ENCODE measurements around the gene BCO2.

Gene BCO2

DNA sequence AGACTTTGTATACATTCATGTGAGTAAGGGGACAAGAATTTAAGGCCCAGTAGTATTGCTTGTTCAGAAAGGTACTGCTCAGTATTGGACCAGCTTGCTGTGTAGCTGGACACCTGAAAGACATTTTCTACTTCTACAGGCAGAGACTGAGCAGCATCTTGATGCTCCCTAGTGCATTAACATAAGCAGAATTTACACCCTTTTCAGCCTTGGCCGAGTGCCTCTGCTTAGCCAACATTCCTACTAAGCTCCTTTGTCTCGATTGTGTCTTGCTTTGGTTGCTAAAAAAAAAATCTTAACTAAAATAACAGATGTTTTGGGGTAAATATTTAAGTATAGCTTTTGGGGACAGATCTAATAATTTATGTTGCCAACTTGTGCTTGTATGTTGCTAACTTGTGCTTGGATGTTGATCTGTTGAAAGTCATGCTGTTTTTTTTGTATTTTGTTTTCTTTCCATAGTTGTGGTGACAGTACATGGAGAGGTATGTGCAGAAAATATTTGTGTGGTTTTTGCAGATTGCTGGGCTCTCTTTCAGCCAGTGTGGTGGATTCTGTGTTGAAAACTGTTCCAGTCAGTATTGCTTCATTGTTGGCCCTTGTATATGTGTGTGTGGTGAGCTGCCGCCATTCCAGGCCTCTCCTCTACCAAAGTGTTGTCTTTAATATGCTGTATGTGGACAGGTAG, 54.6 kb downstream of the BCO2 start:
- Histone ChIP-seq H3K27ac (ENCODE audit: low read length) (no peak overlapping the region), H3K36me3 (ENCODE audit: control insufficient read depth in 1 of 2, insufficient read depth in 2 of 2, low read length in 2 of 2) (peaks cover 25 to 30% of the 10 kb centered on the region in 2 donors), H3K4me3 (ENCODE audit: low read depth in 1 of 2, low read length in 2 of 2) (no peak overlapping the region), H3K9me3 (ENCODE audit: control insufficient read depth in 1 of 2, low read length in 2 of 2) (no peaks in the 10 kb centered on the region), H3K27me3 (ENCODE audit: low read depth, low read length) (no peaks in the 10 kb centered on the region), H3K4me1 (ENCODE audit: control insufficient read depth in 1 of 2, insufficient read depth in 2 of 2, low read length in 2 of 2) (peaks cover 3 to 9% of the 10 kb centered on the region in 2 donors)

- H3K9me3 ChIP-seq (ENCODE audit: control insufficient read depth in 1 of 2, low read length in 2 of 2) = no peaks in the 10 kb centered on the region
- H3K27me3 ChIP-seq (ENCODE audit: low read depth, low read length) = no peaks in the 10 kb centered on the region
- no peak overlapping the region for H3K4me3 ChIP-seq (ENCODE audit: low read depth in 1 of 2, low read length in 2 of 2)
- H3K4me1 ChIP-seq (ENCODE audit: control insufficient read depth in 1 of 2, insufficient read depth in 2 of 2, low read length in 2 of 2) = peaks cover 3 to 9% of the 10 kb centered on the region in 2 donors
- H3K27ac ChIP-seq (ENCODE audit: low read length) = no peak overlapping the region
- H3K36me3 ChIP-seq (ENCODE audit: control insufficient read depth in 1 of 2, insufficient read depth in 2 of 2, low read length in 2 of 2) = peaks cover 35 to 46% of the 10 kb centered on the region in 2 donors
Measured at GRCh38 chr11:112231952-112232351, 56.6 kb downstream of the BCO2 start.

- H3K4me1 ChIP-seq (ENCODE audit: control insufficient read depth in 1 of 2, insufficient read depth in 2 of 2, low read length in 2 of 2) = no peaks in the 10 kb centered on the region
- H3K4me3 ChIP-seq (ENCODE audit: low read depth in 1 of 2, low read length in 2 of 2) = no peak overlapping the region
- H3K27me3 ChIP-seq (ENCODE audit: low read depth, low read length) = no peaks in the 10 kb centered on the region
- H3K27ac ChIP-seq (ENCODE audit: low read length) = no peak overlapping the region
- H3K9me3 ChIP-seq (ENCODE audit: control insufficient read depth in 1 of 2, low read length in 2 of 2) = no peaks in the 10 kb centered on the region
- peaks cover 32 to 43% of the 10 kb centered on the region in 2 donors for H3K36me3 ChIP-seq (ENCODE audit: control insufficient read depth in 1 of 2, insufficient read depth in 2 of 2, low read length in 2 of 2)
Measured at GRCh38 chr11:112235750-112236390, 60.6 kb downstream of the BCO2 start.

DNA sequence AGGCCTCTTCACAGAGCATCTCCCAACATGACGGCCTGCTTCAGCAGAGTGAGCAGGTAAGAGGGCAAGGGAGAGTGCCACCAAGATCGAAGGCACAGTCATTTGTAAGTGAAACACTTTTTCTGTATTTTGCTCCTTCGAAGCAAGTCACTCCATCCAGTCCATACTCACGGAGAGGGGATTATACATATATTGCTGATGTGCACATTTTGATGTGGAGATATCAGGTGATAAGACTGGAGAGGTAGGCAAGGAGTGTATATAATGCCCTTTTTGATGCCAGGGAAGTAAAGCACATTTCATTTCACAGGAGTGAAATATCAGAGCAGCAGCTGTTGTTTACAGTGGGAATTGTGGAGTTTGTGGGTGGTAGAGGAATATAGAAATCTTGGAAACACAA, 62.1 kb downstream of the BCO2 start:
- H3K9me3 ChIP-seq (ENCODE audit: control insufficient read depth in 1 of 2, low read length in 2 of 2) = no peaks in the 10 kb centered on the region
- no peak overlapping the region for H3K4me3 ChIP-seq (ENCODE audit: low read depth in 1 of 2, low read length in 2 of 2)
- H3K27ac ChIP-seq (ENCODE audit: low read length) = no peak overlapping the region
- H3K4me1 ChIP-seq (ENCODE audit: control insufficient read depth in 1 of 2, insufficient read depth in 2 of 2, low read length in 2 of 2) = no peaks in the 10 kb centered on the region
- H3K36me3 ChIP-seq (ENCODE audit: control insufficient read depth in 1 of 2, insufficient read depth in 2 of 2, low read length in 2 of 2) = peaks cover 28 to 37% of the 10 kb centered on the region in 2 donors
- H3K27me3 ChIP-seq (ENCODE audit: low read depth, low read length) = no peaks in the 10 kb centered on the region

DNA sequence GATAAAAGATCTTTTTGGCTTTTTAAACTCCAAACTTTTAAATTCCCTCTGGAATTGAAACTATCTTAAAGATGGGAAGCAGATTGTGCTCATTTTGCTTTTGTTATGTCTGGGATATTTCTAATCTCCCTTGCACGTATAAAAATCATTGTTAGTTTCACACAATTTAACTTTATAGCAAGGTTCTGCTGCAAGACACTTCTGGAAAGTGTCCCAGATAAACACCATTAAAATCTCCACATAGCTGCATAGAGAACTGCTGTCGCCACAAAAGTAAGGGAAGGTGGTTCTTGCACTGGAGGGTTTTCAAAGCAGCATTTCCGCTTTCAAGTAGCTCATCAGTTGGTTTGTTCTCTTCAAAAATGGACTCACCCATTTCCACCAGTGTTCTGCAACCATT, 62.7 kb downstream of the BCO2 start:
- H3K4me3 ChIP-seq (ENCODE audit: low read depth in 1 of 2, low read length in 2 of 2) = no peak overlapping the region
- no peaks in the 10 kb centered on the region for H3K9me3 ChIP-seq (ENCODE audit: control insufficient read depth in 1 of 2, low read length in 2 of 2)
- H3K27ac ChIP-seq (ENCODE audit: low read length) = no peak overlapping the region
- H3K36me3 ChIP-seq (ENCODE audit: control insufficient read depth in 1 of 2, insufficient read depth in 2 of 2, low read length in 2 of 2) = peaks cover 28 to 33% of the 10 kb centered on the region in 2 donors
- no peaks in the 10 kb centered on the region for H3K27me3 ChIP-seq (ENCODE audit: low read depth, low read length)
- no peaks in the 10 kb centered on the region for H3K4me1 ChIP-seq (ENCODE audit: control insufficient read depth in 1 of 2, insufficient read depth in 2 of 2, low read length in 2 of 2)

DNA sequence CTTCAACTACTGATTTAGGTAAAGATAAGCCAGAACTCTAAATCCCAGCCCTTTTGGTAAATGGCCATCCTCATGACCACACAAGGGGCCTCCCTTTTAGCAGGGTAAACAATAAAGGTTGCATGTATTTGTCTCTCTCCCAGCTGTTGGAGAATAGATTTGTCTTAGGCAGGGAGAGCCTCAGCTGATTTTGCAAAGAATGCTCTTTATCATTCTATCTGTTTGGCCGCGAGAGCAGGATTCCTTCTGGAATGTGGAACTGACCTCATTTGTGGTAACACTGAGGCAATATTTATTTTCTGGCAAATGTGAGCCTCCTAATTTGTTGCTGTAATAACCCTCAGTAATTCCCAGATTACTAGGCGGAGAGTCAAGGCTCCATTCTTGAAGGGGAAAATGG, 66.2 kb downstream of the BCO2 start:
- Histone ChIP-seq H3K9me3 (ENCODE audit: control insufficient read depth in 1 of 2, low read length in 2 of 2) (no peaks in the 10 kb centered on the region), H3K27me3 (ENCODE audit: low read depth, low read length) (no peaks in the 10 kb centered on the region), H3K36me3 (ENCODE audit: control insufficient read depth in 1 of 2, insufficient read depth in 2 of 2, low read length in 2 of 2) (peaks cover 15 to 16% of the 10 kb centered on the region in 2 donors), H3K4me1 (ENCODE audit: control insufficient read depth in 1 of 2, insufficient read depth in 2 of 2, low read length in 2 of 2) (no peaks in the 10 kb centered on the region), H3K27ac (ENCODE audit: low read length) (no peak overlapping the region), H3K4me3 (ENCODE audit: low read depth in 1 of 2, low read length in 2 of 2) (no peak overlapping the region)

GRCh38 chr11:112247201-112247600, 71.9 kb downstream of the BCO2 start:
- Histone ChIP-seq H3K27me3 (ENCODE audit: low read depth, low read length) (no peaks in the 10 kb centered on the region), H3K36me3 (ENCODE audit: control insufficient read depth in 1 of 2, insufficient read depth in 2 of 2, low read length in 2 of 2) (no peaks in the 10 kb centered on the region), H3K9me3 (ENCODE audit: control insufficient read depth in 1 of 2, low read length in 2 of 2) (no peaks in the 10 kb centered on the region), H3K4me3 (ENCODE audit: low read depth in 1 of 2, low read length in 2 of 2) (no peak overlapping the region), H3K4me1 (ENCODE audit: control insufficient read depth in 1 of 2, insufficient read depth in 2 of 2, low read length in 2 of 2) (no peaks in the 10 kb centered on the region), H3K27ac (ENCODE audit: low read length) (no peak overlapping the region)

- Histone ChIP-seq H3K9me3 (ENCODE audit: control insufficient read depth in 1 of 2, low read length in 2 of 2) (no peaks in the 10 kb centered on the region), H3K27me3 (ENCODE audit: low read depth, low read length) (no peaks in the 10 kb centered on the region), H3K36me3 (ENCODE audit: control insufficient read depth in 1 of 2, insufficient read depth in 2 of 2, low read length in 2 of 2) (no peaks in the 10 kb centered on the region), H3K4me3 (ENCODE audit: low read depth in 1 of 2, low read length in 2 of 2) (no peak overlapping the region), H3K27ac (ENCODE audit: low read length) (no peak overlapping the region), H3K4me1 (ENCODE audit: control insufficient read depth in 1 of 2, insufficient read depth in 2 of 2, low read length in 2 of 2) (no peaks in the 10 kb centered on the region)
Measured at GRCh38 chr11:112248201-112248600, 72.9 kb downstream of the BCO2 start.

DNA sequence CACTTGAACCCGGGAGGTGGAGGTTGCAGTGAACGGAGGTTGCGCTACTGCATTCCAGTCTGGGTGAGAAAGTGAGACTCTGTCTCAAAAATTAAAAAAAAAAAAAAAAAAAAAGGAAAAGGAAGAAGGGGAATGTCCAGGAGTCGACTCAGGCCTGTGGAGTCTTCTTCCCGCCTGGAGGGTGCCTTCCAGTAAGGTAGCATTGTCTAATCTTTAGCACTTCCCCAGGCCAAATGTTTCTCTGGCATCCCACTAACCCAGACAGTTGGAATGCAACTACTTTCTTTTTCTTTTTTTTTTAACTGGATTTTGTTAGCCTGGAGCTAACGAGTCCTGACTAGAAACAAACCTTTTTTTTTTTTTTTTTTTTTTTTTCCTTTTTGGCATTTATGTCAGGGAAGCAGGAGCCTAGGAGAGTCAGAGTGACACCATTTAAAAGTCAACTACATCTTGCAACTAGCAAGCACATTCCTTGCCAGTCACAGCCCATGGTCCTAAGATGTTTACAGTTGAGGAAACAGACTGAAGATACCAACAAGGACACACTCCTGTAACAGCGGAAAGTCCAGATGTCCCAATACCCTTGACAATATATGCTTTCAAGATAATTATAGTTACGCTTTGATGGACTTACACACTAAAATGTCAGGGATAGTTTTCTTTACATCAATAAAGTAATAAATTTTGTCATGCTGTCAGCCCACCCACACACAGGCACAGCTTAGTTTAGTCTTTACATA, 74.7 kb downstream of the BCO2 start:
- Histone ChIP-seq H3K27ac (ENCODE audit: low read length) (no peak overlapping the region), H3K36me3 (ENCODE audit: control insufficient read depth in 1 of 2, insufficient read depth in 2 of 2, low read length in 2 of 2) (no peaks in the 10 kb centered on the region), H3K9me3 (ENCODE audit: control insufficient read depth in 1 of 2, low read length in 2 of 2) (no peaks in the 10 kb centered on the region), H3K27me3 (ENCODE audit: low read depth, low read length) (no peaks in the 10 kb centered on the region), H3K4me3 (ENCODE audit: low read depth in 1 of 2, low read length in 2 of 2) (no peak overlapping the region), H3K4me1 (ENCODE audit: control insufficient read depth in 1 of 2, insufficient read depth in 2 of 2, low read length in 2 of 2) (no peaks in the 10 kb centered on the region)

- Histone ChIP-seq H3K4me3 (ENCODE audit: low read depth in 1 of 2, low read length in 2 of 2) (no peak overlapping the region), H3K9me3 (ENCODE audit: control insufficient read depth in 1 of 2, low read length in 2 of 2) (no peaks in the 10 kb centered on the region), H3K27ac (ENCODE audit: low read length) (no peak overlapping the region), H3K36me3 (ENCODE audit: control insufficient read depth in 1 of 2, insufficient read depth in 2 of 2, low read length in 2 of 2) (no peaks in the 10 kb centered on the region), H3K4me1 (ENCODE audit: control insufficient read depth in 1 of 2, insufficient read depth in 2 of 2, low read length in 2 of 2) (no peaks in the 10 kb centered on the region), H3K27me3 (ENCODE audit: low read depth, low read length) (no peaks in the 10 kb centered on the region)
Measured at GRCh38 chr11:112253605-112254242, 78.4 kb downstream of the BCO2 start.

- H3K4me3 ChIP-seq (ENCODE audit: low read depth in 1 of 2, low read length in 2 of 2) = no peak overlapping the region
- H3K27me3 ChIP-seq (ENCODE audit: low read depth, low read length) = no peaks in the 10 kb centered on the region
Measured at GRCh38 chr11:112255067-112255720, 79.9 kb downstream of the BCO2 start.

More at GRCh38 chr11:112255067-112255720, 79.9 kb downstream of the BCO2 start:
- Histone ChIP-seq H3K36me3 (ENCODE audit: control insufficient read depth in 1 of 2, insufficient read depth in 2 of 2, low read length in 2 of 2) (no peaks in the 10 kb centered on the region), H3K27ac (ENCODE audit: low read length) (no peak overlapping the region), H3K4me1 (ENCODE audit: control insufficient read depth in 1 of 2, insufficient read depth in 2 of 2, low read length in 2 of 2) (no peaks in the 10 kb centered on the region), H3K9me3 (ENCODE audit: control insufficient read depth in 1 of 2, low read length in 2 of 2) (no peaks in the 10 kb centered on the region)

All from muscle layer of duodenum (tissue), 2 donors.